Liver (tissue), 9 donors: ENCODE measurements around the gene IFT20. TPM values are rescaled to one million over a fixed set of nuclear protein-coding genes. Genes with fewer than 3 reads are reported as not detected.

Source experiments
- DNase-seq: peaks from one replicate; pipeline ENCODE4 v3.0.0-alpha.2; 2017; ENCODE audit warnings: low spot score
- H3K27ac ChIP-seq, 2 donors: one replicate each; pipeline ENCODE4 v1.7.0; 2013; ENCODE audit warnings: inconsistent platforms in 2 of 2, low read length in 2 of 2, control low read depth in 1 of 2, low read depth in 1 of 2, mild to moderate bottlenecking in 1 of 2
- H3K27me3 ChIP-seq, 4 donors: one replicate each; pipeline versions ENCODE4 v1.6.1 to v1.7.0; 2013; ENCODE audit warnings: low read length in 3 of 4, inconsistent platforms in 1 of 4, mild to moderate bottlenecking in 1 of 4, moderate library complexity in 1 of 4; ENCODE audit not compliant: control insufficient read depth in 4 of 4, insufficient read depth in 4 of 4
- H3K36me3 ChIP-seq, 4 donors: one replicate each; pipeline versions ENCODE4 v1.6.1 to v1.7.0; 2013; ENCODE audit warnings: low read length in 3 of 4, mild to moderate bottlenecking in 3 of 4, low read depth in 1 of 4, moderate library complexity in 1 of 4; ENCODE audit not compliant: control insufficient read depth in 4 of 4, insufficient read depth in 3 of 4
- H3K4me1 ChIP-seq, 4 donors: one replicate each; pipeline versions ENCODE4 v1.6.1 to v1.7.0; 2013; ENCODE audit warnings: low read length in 3 of 4, mild to moderate bottlenecking in 3 of 4, moderate library complexity in 1 of 4; ENCODE audit not compliant: control insufficient read depth in 4 of 4, insufficient read depth in 4 of 4
- H3K4me3 ChIP-seq, 3 donors: one replicate each; pipeline versions ENCODE4 v1.6.1 to v1.7.0; 2013; ENCODE audit warnings: low read length in 3 of 3, control low read depth in 1 of 3, low read depth in 1 of 3, mild to moderate bottlenecking in 1 of 3
- H3K9ac ChIP-seq, 2 donors: one replicate each; pipeline ENCODE4 v1.7.0; 2013; ENCODE audit warnings: low read length in 2 of 2, mild to moderate bottlenecking in 2 of 2, moderate library complexity in 2 of 2, control low read depth in 1 of 2, low read depth in 1 of 2
- H3K9me3 ChIP-seq, 4 donors: one replicate each; pipeline versions ENCODE4 v1.6.1 to v1.7.0; 2013; ENCODE audit warnings: low read length in 3 of 4; ENCODE audit not compliant: control insufficient read depth in 4 of 4
- EGR1 ChIP-seq, 2 donors: IDR thresholded peaks; 2 replicates each; pipeline ENCODE4 v1.6.1; 2016 to 2018; ENCODE audit warnings: antibody characterized with exemption in 2 of 2, low read depth in 2 of 2
- FOXA1 ChIP-seq: IDR thresholded peaks from 2 replicates; pipeline ENCODE4 v1.6.1; 2016; ENCODE audit warnings: antibody characterized with exemption
- FOXA2 ChIP-seq: IDR thresholded peaks from 2 replicates; pipeline ENCODE4 v1.6.1; 2016; ENCODE audit warnings: antibody characterized with exemption
- GABPA ChIP-seq, 2 donors: IDR thresholded peaks in 1 of 2; conservative IDR thresholded peaks in 1 of 2; 2 replicates each; pipeline ENCODE4 v1.6.1; 2016; ENCODE audit warnings: antibody characterized with exemption in 2 of 2, mild to moderate bottlenecking in 1 of 2, moderate library complexity in 1 of 2
- HNF4A ChIP-seq, 2 donors: conservative IDR thresholded peaks; 2 replicates each; pipeline ENCODE4 v1.6.1; 2016; ENCODE audit warnings: antibody characterized with exemption in 2 of 2, mild to moderate bottlenecking in 2 of 2
- HNF4G ChIP-seq: IDR thresholded peaks from 2 replicates; pipeline ENCODE4 v1.6.1; 2016; ENCODE audit warnings: antibody characterized with exemption
- JUND ChIP-seq, 2 donors: IDR thresholded peaks; 2 replicates each; pipeline ENCODE4 v1.6.1; 2016; ENCODE audit warnings: antibody characterized with exemption in 2 of 2
- NR2F2 ChIP-seq: IDR thresholded peaks from 2 replicates; pipeline ENCODE4 v1.6.1; 2016; ENCODE audit warnings: antibody characterized with exemption
- RAD21 ChIP-seq, 2 donors: IDR thresholded peaks; 2 replicates each; pipeline ENCODE4 v1.6.1; 2016; ENCODE audit warnings: antibody characterized with exemption in 2 of 2, mild to moderate bottlenecking in 2 of 2
- RXRA ChIP-seq, 2 donors: IDR thresholded peaks; 2 replicates each; pipeline ENCODE4 v1.6.1; 2017 to 2018; ENCODE audit warnings: antibody characterized with exemption in 2 of 2, mild to moderate bottlenecking in 1 of 2
- SP1 ChIP-seq: IDR thresholded peaks from 2 replicates; pipeline ENCODE4 v1.6.1; 2018; ENCODE audit warnings: antibody characterized with exemption, mild to moderate bottlenecking
- TAF1 ChIP-seq: conservative IDR thresholded peaks from 2 replicates; pipeline ENCODE4 v1.6.1; 2016; ENCODE audit warnings: antibody characterized with exemption, mild to moderate bottlenecking
- YY1 ChIP-seq: IDR thresholded peaks from 2 replicates; pipeline ENCODE4 v1.6.1; 2016; ENCODE audit warnings: antibody characterized with exemption, mild to moderate bottlenecking
- WGBS: extraction: QIAGEN DNeasy Blood & Tissue Kit; methylation state at CpG from one replicate; pipeline ENCODE4 v1.1.7; 2013; 5-methylcytosine and 5-hydroxymethylcytosine counted together
- polyA plus RNA-seq, 2 donors: library from polyadenylated mRNA; stranded (reverse) in 1 of 2; unstranded in 1 of 2; fragments of 200-250 nt in 1 of 2; fragments of >200 nt in 1 of 2; fragmentation: Nextera tagmentation in 1 of 2; extraction: Ambion mirVana in 1 of 2; gene quantifications; one replicate each; pipeline versions ENCODE4 v1.2.1 to v1.2.3, GENCODE V29; 2013 to 2015
- total RNA-seq, 2 donors: library from RNA; depleted of rRNA; stranded (reverse); fragments of >200 nt; gene quantifications; one replicate each; pipeline ENCODE4 v1.2.3, GENCODE V29; 2014
- TF ChIP-seq, protein P1 (sequence below): fragments of 150-350 bp; IDR thresholded peaks from 2 replicates; pipeline ENCODE4 v1.5.1; 2017; ENCODE audit warnings: improper control_type of control experiment, low read depth, low read length; ENCODE audit not compliant: missing input control
- TF ChIP-seq, protein P2 (sequence below): IDR thresholded peaks from 2 replicates; pipeline ENCODE4 v1.6.1; 2016; ENCODE audit warnings: antibody characterized with exemption, mild to moderate bottlenecking
- TF ChIP-seq, protein P3 (sequence below): IDR thresholded peaks from 2 replicates; pipeline ENCODE4 v1.6.1; 2016; ENCODE audit warnings: antibody characterized with exemption
- TF ChIP-seq, protein P4 (sequence below): IDR thresholded peaks from 2 replicates; pipeline ENCODE4 v1.6.1; 2016; ENCODE audit warnings: antibody characterized with exemption
- TF ChIP-seq, protein P5 (sequence below): IDR thresholded peaks from 2 replicates; pipeline ENCODE4 v1.6.1; 2016; ENCODE audit warnings: antibody characterized with exemption
- donor health status: healthy.
- donor health status: healthy.
- donor health status: healthy.
- donor health status: healthy.
- donor health status: healthy.

Gene IFT20
- total and polyA plus RNA-seq, 4 donors = 15.5 to 37.1 (median 24.7) TPM

DNA sequence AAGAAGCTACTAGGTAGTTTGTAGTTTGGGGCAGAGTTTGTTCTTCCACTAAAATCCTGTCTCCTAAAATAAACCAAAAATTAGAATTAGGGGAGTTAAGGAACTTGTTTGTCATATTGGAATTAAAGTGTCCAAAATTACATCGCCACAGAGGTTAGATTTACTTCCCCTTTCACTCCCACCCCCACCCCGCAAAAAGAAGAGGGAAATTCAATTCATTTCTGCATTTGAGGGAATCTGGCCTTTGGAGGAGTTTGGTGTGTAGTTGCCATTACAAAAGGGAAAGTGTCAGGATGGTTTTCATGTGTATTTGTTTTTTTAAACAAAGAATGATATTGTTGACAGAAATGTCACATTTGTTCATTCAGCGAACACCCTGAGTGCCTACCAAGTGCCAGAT is 10.5 kb downstream of the IFT20 start:
- Histone ChIP-seq H3K27ac (peak overlapping the region in 1 of 2 donors; percentile 39), H3K9ac (no peak overlapping the region), H3K36me3 (peaks cover 0 to 25% (median 9%) of the 10 kb centered on the region in 4 donors), H3K9me3 (no peaks in the 10 kb centered on the region), H3K27me3 (no peaks in the 10 kb centered on the region), H3K4me3 (peak overlapping the region in 1 of 3 donors; percentile 3), H3K4me1 (peaks cover 6 to 45% (median 36%) of the 10 kb centered on the region in 4 donors)
- TF ChIP-seq RAD21 (IDR thresholded peaks at IDR 0.05) (no peak), HNF4G (no peak), RXRA (IDR thresholded peaks at IDR 0.05) (no peak), FOXA2 (no peak), TAF1 (no peak), JUND (IDR thresholded peaks at IDR 0.05) (no peak), GABPA (IDR thresholded peaks at IDR 0.05 in 1 of 2, conservative IDR thresholded peaks at IDR 0.05 in 1 of 2) (no peak), EGR1 (IDR thresholded peaks at IDR 0.05; ENCODE audit: low read depth in 2 of 2) (no peak), HNF4A (conservative IDR thresholded peaks at IDR 0.05) (no peak), SP1 (no peak), NR2F2 (no peak), YY1 (no peak), FOXA1 (no peak)
- TF ChIP-seq, protein P1, sequence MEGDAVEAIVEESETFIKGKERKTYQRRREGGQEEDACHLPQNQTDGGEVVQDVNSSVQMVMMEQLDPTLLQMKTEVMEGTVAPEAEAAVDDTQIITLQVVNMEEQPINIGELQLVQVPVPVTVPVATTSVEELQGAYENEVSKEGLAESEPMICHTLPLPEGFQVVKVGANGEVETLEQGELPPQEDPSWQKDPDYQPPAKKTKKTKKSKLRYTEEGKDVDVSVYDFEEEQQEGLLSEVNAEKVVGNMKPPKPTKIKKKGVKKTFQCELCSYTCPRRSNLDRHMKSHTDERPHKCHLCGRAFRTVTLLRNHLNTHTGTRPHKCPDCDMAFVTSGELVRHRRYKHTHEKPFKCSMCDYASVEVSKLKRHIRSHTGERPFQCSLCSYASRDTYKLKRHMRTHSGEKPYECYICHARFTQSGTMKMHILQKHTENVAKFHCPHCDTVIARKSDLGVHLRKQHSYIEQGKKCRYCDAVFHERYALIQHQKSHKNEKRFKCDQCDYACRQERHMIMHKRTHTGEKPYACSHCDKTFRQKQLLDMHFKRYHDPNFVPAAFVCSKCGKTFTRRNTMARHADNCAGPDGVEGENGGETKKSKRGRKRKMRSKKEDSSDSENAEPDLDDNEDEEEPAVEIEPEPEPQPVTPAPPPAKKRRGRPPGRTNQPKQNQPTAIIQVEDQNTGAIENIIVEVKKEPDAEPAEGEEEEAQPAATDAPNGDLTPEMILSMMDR = no peak
- TF ChIP-seq, protein P2, sequence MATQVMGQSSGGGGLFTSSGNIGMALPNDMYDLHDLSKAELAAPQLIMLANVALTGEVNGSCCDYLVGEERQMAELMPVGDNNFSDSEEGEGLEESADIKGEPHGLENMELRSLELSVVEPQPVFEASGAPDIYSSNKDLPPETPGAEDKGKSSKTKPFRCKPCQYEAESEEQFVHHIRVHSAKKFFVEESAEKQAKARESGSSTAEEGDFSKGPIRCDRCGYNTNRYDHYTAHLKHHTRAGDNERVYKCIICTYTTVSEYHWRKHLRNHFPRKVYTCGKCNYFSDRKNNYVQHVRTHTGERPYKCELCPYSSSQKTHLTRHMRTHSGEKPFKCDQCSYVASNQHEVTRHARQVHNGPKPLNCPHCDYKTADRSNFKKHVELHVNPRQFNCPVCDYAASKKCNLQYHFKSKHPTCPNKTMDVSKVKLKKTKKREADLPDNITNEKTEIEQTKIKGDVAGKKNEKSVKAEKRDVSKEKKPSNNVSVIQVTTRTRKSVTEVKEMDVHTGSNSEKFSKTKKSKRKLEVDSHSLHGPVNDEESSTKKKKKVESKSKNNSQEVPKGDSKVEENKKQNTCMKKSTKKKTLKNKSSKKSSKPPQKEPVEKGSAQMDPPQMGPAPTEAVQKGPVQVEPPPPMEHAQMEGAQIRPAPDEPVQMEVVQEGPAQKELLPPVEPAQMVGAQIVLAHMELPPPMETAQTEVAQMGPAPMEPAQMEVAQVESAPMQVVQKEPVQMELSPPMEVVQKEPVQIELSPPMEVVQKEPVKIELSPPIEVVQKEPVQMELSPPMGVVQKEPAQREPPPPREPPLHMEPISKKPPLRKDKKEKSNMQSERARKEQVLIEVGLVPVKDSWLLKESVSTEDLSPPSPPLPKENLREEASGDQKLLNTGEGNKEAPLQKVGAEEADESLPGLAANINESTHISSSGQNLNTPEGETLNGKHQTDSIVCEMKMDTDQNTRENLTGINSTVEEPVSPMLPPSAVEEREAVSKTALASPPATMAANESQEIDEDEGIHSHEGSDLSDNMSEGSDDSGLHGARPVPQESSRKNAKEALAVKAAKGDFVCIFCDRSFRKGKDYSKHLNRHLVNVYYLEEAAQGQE = no peak
- TF ChIP-seq, protein P3, sequence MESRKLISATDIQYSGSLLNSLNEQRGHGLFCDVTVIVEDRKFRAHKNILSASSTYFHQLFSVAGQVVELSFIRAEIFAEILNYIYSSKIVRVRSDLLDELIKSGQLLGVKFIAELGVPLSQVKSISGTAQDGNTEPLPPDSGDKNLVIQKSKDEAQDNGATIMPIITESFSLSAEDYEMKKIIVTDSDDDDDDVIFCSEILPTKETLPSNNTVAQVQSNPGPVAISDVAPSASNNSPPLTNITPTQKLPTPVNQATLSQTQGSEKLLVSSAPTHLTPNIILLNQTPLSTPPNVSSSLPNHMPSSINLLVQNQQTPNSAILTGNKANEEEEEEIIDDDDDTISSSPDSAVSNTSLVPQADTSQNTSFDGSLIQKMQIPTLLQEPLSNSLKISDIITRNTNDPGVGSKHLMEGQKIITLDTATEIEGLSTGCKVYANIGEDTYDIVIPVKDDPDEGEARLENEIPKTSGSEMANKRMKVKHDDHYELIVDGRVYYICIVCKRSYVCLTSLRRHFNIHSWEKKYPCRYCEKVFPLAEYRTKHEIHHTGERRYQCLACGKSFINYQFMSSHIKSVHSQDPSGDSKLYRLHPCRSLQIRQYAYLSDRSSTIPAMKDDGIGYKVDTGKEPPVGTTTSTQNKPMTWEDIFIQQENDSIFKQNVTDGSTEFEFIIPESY = no peak
- TF ChIP-seq, protein P4, sequence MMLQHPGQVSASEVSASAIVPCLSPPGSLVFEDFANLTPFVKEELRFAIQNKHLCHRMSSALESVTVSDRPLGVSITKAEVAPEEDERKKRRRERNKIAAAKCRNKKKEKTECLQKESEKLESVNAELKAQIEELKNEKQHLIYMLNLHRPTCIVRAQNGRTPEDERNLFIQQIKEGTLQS = no peak
- TF ChIP-seq, protein P5, sequence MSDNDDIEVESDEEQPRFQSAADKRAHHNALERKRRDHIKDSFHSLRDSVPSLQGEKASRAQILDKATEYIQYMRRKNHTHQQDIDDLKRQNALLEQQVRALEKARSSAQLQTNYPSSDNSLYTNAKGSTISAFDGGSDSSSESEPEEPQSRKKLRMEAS = no peak
- WGBS = 81% methylated on average over 3 of the region's 3 CpGs
- DNase-seq = no peak
